MM.1S (cell line): ENCODE measurements around the gene NYAP2.

Experiments used
- DNase-seq: peaks from one replicate; pipeline ENCODE4 v3.0.0-alpha.2; 2015
- H2AFZ ChIP-seq: fragments of 300-600 bp; sonication (generic); 2 replicates; pipeline ENCODE4 v1.6.0; 2016; ENCODE audit warnings: antibody characterized with exemption, low read length
- H3F3A ChIP-seq: fragments of 300-600 bp; sonication (generic); 2 replicates; pipeline ENCODE4 v1.6.1; 2016; ENCODE audit warnings: mild to moderate bottlenecking, antibody characterized with exemption, low read length, moderate library complexity, mixed read lengths; ENCODE audit not compliant: insufficient read depth
- H3K27ac ChIP-seq: fragments of 300-600 bp; sonication (generic); 2 replicates; pipeline ENCODE4 v1.5.1; 2016; ENCODE audit warnings: mild to moderate bottlenecking, low read length
- H3K27me3 ChIP-seq: fragments of 300-600 bp; sonication (generic); replicated peaks from 2 replicates; pipeline ENCODE4 v1.6.0; 2016; ENCODE audit warnings: low read length; ENCODE audit not compliant: insufficient read depth
- H3K36me3 ChIP-seq: fragments of 300-600 bp; sonication (generic); replicated peaks from 2 replicates; pipeline ENCODE4 v1.6.1; 2016; ENCODE audit warnings: mild to moderate bottlenecking, low read length, mixed read lengths; ENCODE audit not compliant: insufficient read depth
- H3K4me1 ChIP-seq: fragments of 300-600 bp; sonication (generic); 2 replicates; pipeline ENCODE4 v1.6.1; 2016; ENCODE audit warnings: low read length, mixed read lengths
- H3K4me2 ChIP-seq: fragments of 300-600 bp; sonication (generic); 2 replicates; pipeline ENCODE4 v1.6.0; 2016; ENCODE audit warnings: low read depth, low read length
- H3K4me3 ChIP-seq: fragments of 300-600 bp; sonication (generic); 2 replicates; pipeline ENCODE4 v1.5.1; 2016; ENCODE audit warnings: low read length, mixed read lengths
- H3K79me2 ChIP-seq: fragments of 300-600 bp; sonication (generic); 2 replicates; pipeline ENCODE4 v1.6.1; 2016; ENCODE audit warnings: mixed run types, low read length, mixed read lengths
- H3K9ac ChIP-seq: fragments of 300-600 bp; sonication (generic); 2 replicates; pipeline ENCODE4 v1.6.1; 2016; ENCODE audit warnings: low read length, mixed read lengths
- H3K9me2 ChIP-seq: fragments of 300-600 bp; sonication (generic); replicated peaks from 2 replicates; pipeline ENCODE4 v1.6.1; 2016; ENCODE audit warnings: mild to moderate bottlenecking, low read length, mixed read lengths; ENCODE audit not compliant: insufficient read depth
- H3K9me3 ChIP-seq: fragments of 300-600 bp; sonication (generic); replicated peaks from 2 replicates; pipeline ENCODE4 v1.6.1; 2016; ENCODE audit warnings: mild to moderate bottlenecking, low read length, mixed read lengths; ENCODE audit not compliant: insufficient read depth
- H4K20me1 ChIP-seq: fragments of 300-600 bp; sonication (generic); 2 replicates; pipeline ENCODE4 v1.6.1; 2016; ENCODE audit warnings: mild to moderate bottlenecking, low read length, moderate library complexity, mixed read lengths; ENCODE audit not compliant: insufficient read depth
- CTCF ChIP-seq: fragments of 300-600 bp; sonication (generic); IDR thresholded peaks from 2 replicates; pipeline ENCODE4 v1.5.1; 2016; ENCODE audit warnings: antibody characterized with exemption, low read length, mixed read lengths
- EZH2 ChIP-seq: fragments of 300-600 bp; sonication (generic); optimal IDR thresholded peaks from 2 replicates; pipeline ENCODE3; 2017; ENCODE audit warnings: low read depth, mild to moderate bottlenecking, antibody characterized with exemption, low read length, mixed read lengths
- EZH2phosphoT487 ChIP-seq: fragments of 300-600 bp; sonication (generic); IDR thresholded peaks from 2 replicates; pipeline ENCODE4 v1.6.1; 2018; ENCODE audit warnings: antibody characterized with exemption, low read length

Gene NYAP2

GRCh38 chr2:225649274-225649673 is 249.8 kb downstream of the NYAP2 start:
- no peaks in the 10 kb centered on the region for H3K9me3 ChIP-seq
- H3K27ac ChIP-seq = no peak overlapping the region
- H3K4me3 ChIP-seq = no peak overlapping the region
- H3K9me2 ChIP-seq = no peaks in the 10 kb centered on the region
- H3K9ac ChIP-seq = no peak overlapping the region
- H3K4me2 ChIP-seq = no peak overlapping the region
- TF ChIP-seq CTCF (no peak), EZH2 (no peak), EZH2phosphoT487 (no peak)
- H2AFZ ChIP-seq = no peak overlapping the region
- no peaks in the 10 kb centered on the region for H3F3A ChIP-seq
- DNase-seq = no peak
- H3K4me1 ChIP-seq = no peaks in the 10 kb centered on the region
- no peaks in the 10 kb centered on the region for H3K79me2 ChIP-seq
- H4K20me1 ChIP-seq = no peaks in the 10 kb centered on the region
- H3K27me3 ChIP-seq = no peaks in the 10 kb centered on the region
- H3K36me3 ChIP-seq = no peaks in the 10 kb centered on the region

- Histone ChIP-seq H3K4me3 (no peak overlapping the region), H3K27ac (no peak overlapping the region), H3K9me3 (no peaks in the 10 kb centered on the region), H4K20me1 (no peaks in the 10 kb centered on the region), H3K79me2 (no peaks in the 10 kb centered on the region), H3K4me2 (no peak overlapping the region), H3K9me2 (no peaks in the 10 kb centered on the region), H3K27me3 (no peaks in the 10 kb centered on the region), H3K9ac (no peak overlapping the region), H3F3A (no peaks in the 10 kb centered on the region), H3K4me1 (no peaks in the 10 kb centered on the region), H3K36me3 (no peaks in the 10 kb centered on the region), H2AFZ (no peak overlapping the region)
- DNase-seq = no peak
- no peak for TF ChIP-seq CTCF
- no peak for TF ChIP-seq EZH2phosphoT487
- TF ChIP-seq EZH2 = no peak
These were observed 250.5 kb downstream of the NYAP2 start for GRCh38 chr2:225650041-225650440.

- no peak overlapping the region for H3K4me2 ChIP-seq
- H3K27me3 ChIP-seq = no peaks in the 10 kb centered on the region
- no peaks in the 10 kb centered on the region for H3K79me2 ChIP-seq
- no peak overlapping the region for H2AFZ ChIP-seq
- H3K4me3 ChIP-seq = no peak overlapping the region
- H3F3A ChIP-seq = no peaks in the 10 kb centered on the region
- no peaks in the 10 kb centered on the region for H4K20me1 ChIP-seq
- H3K27ac ChIP-seq = no peak overlapping the region
- DNase-seq = peak; percentile 78
- no peaks in the 10 kb centered on the region for H3K4me1 ChIP-seq
- H3K9me2 ChIP-seq = no peaks in the 10 kb centered on the region
- TF ChIP-seq CTCF = peak; percentile 85
- TF ChIP-seq EZH2 = no peak
- TF ChIP-seq EZH2phosphoT487 = no peak
- H3K9me3 ChIP-seq = no peaks in the 10 kb centered on the region
- no peak overlapping the region for H3K9ac ChIP-seq
- H3K36me3 ChIP-seq = no peaks in the 10 kb centered on the region
These were observed 261.0 kb downstream of the NYAP2 start for GRCh38 chr2:225660262-225661131.
